ENCODE data around the gene LRFN5.
"Not testable (repeated sequence)": the region's sequence is repeated elsewhere in the genome, so short reads cannot be mapped to it uniquely, and the experiment has no call there.

Gene LRFN5

GRCh38 chr14:41905394-41905964 lies 298.8 kb downstream of the LRFN5 start:
- DNase-seq, result no peak

GRCh38 chr14:41911155-41911554 lies 304.5 kb downstream of the LRFN5 start:
- not testable (repeated sequence) for DNase-seq

GRCh38 chr14:41913398-41913797 lies 306.7 kb downstream of the LRFN5 start:
- no peak for DNase-seq

GRCh38 chr14:41915732-41916131 lies 309.1 kb downstream of the LRFN5 start:
- DNase-seq, result no peak

GRCh38 chr14:41916313-41916712 lies 309.6 kb downstream of the LRFN5 start:
- DNase-seq, result no peak

GRCh38 chr14:41925409-41925808 lies 318.7 kb downstream of the LRFN5 start:
- no peak for DNase-seq

GRCh38 chr14:41950428-41951151 lies 343.9 kb downstream of the LRFN5 start:
- DNase-seq, result no peak

Data from activated CD4-positive, alpha-beta T cell treated with anti-CD3 and anti-CD28 coated beads, Interleukin-10, Interleukin-2, amounts not matched to agents 100 ng/mL and 50 ng/mL, durations not matched to agents 16 hours and 8 hours (primary cell).